Measurements from ENCODE around the gene TCAIM.

GRCh38 chr3:44445786-44446185, 107.2 kb downstream of the TCAIM start:
- TF ChIP-seq CTCF (IDR thresholded peaks at IDR 0.05) (no peak), POLR2A (IDR thresholded peaks at IDR 0.05) (no peak)
